Measurements from ENCODE around the gene WASF2.
A peak's percentile ranks its signal among the peaks of the same experiment; 100 is the strongest.
"Not testable (repeated sequence)": the region's sequence is repeated elsewhere in the genome, so short reads cannot be mapped to it uniquely, and the experiment has no call there.

WASF2 gene

DNA sequence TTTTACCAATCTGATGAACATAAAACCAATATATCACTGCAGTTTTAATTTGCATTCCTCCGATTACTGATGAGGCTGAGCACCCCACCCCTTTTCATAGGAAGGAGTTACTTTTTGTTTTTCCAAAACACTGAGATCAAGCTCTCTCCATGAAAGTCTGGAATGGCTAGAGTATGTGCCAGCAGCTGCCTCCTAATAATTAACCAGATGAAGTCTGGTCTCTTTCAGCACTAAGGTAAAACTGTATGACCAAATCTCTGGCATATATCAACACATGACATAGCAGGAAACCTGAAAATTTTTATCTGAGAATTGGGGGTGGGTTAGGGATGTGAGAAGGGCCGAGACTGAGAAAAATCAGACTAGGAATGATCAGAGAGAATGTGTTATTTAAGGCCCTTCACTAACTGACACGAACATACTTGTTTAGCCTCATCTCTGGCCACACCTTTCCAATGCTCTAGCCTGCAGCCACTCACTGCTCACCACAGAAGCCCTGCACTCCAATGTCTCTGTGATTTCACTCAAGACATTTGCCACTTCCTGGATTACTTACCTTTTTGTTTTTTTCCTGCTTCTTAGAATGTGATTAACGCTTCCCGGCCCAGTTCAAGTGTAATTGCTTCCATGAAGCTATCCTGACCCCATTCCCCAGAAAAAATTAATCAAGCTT lies 34.7 kb downstream of the WASF2 start:
- peak; percentile 12 for DNase-seq

DNA sequence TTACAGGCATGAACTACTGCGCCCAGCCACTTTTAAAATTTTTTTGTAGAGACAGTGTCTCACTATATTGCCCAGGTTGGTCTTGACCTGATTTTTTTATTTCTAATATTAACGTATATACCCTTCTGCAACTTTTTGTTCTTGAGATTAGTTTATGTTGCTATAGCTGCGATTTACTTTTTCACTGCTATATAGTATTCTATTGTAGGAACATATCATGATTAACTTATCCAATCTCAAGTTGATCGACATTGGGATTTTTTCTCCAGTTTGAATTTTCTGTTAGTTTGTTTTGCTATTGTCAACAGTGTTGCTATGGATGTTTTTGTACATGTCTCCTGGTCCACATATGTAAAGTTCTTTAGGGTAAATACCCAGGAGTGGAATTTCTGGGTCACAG lies 35.4 kb downstream of the WASF2 start:
- no peak for DNase-seq

DNA sequence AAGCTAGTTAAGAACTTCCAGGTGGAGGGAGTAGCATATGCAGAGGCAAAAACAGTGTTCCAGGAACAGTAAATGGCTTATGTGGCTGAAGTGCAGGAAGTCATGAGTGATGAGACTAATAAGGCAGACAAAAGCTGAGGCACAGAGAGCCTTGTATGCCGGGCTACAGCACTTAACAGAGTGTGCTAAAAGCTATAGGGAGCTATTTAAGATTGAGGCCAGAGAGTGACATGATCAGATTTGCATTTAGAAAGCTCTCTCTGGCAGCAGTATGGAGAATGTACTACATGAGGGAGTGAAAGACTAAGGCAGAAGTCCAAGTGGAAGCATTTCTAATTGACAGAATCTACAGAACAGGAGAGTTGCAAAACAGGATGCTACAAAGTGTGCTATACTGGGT lies 38.6 kb downstream of the WASF2 start:
- no peak for DNase-seq

DNA sequence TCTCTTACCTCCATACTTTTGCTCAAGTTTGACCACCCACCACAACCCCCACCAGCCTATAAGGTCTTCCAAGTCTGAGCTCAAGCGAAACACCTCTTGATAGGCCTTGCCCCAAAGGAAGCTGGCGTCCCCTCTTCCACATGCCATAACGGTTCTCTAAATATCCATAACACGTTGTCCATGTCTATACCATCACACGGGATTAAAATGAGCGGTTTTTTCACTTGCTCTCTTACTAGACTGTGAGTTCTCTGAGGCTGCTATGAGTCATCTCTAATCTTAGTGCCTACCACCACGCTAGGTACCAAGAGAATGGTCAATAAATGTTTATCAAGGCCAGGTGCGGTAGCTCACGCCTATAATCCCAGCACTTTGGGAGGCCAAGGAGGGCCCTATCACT lies 41.0 kb downstream of the WASF2 start:
- no peak for DNase-seq

DNA sequence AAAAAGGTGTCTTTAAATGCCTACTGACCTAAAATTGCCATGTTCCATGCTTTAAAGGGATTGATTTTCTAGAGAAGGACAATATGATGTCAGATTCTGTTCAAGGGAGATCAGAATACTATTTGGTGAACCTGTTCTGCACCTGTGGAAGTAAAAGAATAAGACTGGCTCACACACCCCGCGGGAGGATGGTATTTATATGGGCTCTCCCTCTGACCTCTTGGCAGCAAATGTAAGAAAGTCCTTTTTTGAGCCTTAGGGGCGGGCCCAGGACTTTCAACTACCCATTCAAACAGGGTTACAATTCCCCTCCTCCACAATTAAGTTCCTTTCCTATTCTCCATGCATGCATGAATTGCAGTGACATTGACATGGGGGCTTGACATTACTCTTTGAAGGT lies 42.1 kb downstream of the WASF2 start:
- no peak for DNase-seq

DNA sequence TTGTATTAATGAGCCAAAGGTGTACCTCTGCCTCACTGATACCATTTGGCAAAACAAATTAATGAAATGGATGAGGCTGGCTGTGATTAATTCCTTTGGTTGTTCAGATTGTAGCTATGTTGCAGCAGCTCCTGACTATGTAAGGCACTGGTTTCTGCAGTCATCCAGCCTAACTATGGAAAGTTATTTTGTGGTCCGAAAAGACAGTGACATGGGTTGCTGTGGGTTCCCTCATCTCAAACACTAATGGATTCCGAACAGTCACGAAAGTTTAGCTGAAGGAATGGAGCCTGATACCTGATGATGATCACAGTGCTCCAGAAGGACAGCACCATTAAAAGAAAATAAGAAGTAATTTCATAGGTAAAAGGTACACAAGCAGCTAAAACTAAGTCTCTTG lies 42.6 kb downstream of the WASF2 start:
- no peak for DNase-seq

DNA sequence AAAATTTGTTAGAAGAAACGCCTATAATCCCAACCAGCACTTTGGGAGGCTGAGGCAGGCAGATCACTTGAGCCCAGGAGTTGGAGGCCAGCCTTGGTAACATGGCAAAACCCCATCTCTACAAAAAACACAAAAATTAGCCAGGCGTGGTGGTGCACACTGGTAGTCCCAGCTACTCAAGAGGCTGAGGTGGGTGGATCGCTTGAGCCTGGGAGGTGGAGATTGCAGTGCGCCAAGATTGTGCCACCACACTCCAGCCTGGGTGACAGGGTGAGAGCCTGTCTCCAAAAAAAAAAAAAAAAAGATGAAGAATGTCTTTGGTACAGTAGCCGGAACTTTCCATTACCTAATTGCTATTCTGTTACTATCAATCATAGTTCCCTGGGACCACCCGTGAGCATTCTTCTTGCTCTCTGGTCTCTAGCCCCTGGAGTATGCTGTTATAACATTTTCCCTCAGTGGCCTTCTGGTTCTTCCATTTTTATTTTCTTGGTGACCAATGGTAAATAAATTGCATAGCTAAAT lies 43.4 kb downstream of the WASF2 start:
- DNase-seq, result no peak

DNA sequence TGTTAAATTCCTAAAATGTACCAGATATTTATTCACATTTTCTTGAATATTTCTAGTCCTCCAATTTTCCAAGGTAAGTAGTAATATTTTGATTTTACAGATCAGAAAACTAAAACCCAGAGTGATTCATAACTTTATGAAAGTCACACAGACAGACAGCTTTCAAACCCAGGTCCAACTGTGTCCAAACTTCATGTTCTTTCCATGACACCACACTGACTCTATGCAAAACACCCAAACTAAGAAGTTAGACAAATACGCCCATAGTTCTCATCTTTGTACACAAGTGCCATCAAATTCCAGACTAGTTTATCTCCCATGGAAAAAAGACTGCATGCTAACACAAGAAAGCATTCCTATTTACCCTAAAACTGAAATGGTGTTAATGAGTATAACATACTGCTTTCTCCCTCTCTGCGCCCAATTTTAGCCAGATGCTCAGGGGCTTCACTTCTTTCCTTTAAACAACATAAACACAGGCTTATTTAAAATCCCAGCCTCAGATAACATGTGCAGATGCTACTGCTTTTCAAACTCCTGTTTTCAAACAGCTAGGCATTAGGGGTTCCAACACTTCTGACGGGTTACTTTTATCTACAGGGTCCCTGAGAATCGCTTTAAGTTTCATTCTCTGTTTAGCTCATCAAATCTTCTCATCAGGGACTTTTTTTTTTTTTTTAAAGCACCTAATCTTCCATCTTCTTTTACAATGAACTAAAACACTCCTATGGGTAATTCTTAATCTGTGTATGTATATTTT lies 44.6 kb downstream of the WASF2 start:
- no peak for DNase-seq

DNA sequence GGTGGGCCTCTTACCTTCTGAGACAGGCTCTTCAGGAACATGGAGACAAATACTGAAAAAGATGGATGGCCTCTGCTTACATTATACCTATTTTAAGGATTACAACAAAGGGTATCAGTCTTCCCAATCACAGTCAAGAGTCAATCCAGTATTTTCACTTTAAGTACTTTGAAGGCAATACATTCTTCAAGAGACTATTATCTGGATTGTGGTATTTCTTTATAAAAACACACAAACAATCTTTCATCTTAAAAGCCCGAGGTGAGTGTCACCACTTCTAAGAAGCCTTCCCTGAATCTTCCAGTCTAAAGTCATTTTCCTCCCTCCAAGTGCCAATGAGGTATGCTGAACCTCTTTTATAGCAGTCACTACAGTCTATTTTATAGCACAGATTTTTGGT lies 45.3 kb downstream of the WASF2 start:
- no peak for DNase-seq

DNA sequence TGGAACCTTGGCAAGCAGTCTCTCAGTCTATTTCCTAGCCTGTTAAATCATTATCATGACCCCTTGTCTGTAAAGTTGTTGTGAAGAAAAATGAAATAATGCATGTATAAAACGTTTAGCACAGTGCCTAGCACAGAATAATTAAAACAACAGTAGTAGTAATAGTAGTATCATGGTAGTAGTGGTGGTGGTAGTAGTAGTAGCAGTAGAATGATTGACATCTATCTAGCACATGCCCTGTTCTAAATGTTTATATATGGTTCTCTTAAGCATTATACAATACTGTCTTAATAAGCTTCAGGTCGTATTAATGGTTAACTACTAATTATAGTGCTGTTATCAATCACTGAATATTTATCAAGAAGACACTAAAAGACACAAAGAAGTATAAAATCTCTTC lies 50.8 kb downstream of the WASF2 start:
- DNase-seq, result no peak

DNA sequence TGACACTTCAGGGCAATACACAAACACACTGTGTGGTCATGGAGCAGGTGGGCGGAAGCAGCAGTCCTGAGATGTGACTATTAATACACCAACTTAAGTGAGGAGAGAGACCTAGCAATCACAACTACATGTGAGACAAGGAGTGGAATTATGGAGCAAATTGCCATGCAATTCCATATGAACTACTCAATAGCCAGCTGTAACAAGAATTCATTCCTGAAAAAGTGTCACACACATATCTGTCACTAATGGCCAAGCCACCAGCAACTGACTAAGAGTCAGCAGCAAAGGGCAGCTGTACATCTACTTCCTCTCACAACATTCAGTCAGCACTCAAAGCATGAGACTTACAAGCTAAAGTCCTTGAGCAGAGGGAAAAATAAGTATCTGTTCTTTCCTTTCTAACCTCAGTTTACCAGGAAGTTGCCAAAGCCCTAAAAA lies 51.3 kb downstream of the WASF2 start:
- DNase-seq, result no peak

DNA sequence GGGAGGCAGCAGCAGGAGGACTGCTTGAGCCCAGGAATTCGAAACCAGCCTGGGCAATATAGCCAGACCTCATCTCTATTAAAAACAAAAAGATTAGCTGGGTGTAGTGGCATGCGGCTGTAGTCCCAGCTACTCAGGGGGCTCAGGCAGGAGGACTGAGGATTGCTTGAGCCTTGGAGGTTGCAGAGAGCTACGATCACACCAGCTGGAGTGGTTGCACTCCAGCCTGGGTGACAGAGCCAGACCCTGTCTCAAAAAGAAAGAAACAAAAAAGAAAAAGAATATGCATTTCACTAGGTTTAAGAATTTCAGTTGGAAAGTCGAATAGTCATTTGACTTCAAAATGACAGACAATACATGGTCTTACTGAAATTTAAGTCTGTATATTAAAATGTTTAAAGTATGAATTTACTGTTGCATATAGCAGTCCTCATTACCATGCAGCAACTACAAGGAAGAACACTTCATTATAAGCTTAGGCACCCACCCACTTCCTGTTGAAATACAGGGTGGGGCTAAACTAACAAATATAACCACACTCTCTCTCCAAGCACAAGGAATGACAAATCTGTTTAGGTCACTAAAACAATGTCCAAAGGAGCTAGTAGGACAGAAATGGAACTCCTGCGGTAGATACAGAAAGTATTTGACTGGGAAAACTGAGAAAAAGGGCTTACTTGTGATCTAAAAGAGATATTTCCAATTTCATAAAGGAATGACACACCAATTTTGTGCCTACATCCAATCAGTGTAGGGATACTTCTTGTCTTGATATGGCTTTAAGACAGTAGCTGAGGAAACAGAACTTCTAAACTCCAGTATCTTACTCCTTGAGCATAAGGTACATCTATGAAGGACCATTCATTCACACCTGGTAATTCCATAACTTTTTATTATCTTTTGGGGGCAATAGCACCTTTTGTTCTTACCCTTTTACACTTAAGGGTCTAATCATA lies 53.5 kb downstream of the WASF2 start:
- no peak for DNase-seq

DNA sequence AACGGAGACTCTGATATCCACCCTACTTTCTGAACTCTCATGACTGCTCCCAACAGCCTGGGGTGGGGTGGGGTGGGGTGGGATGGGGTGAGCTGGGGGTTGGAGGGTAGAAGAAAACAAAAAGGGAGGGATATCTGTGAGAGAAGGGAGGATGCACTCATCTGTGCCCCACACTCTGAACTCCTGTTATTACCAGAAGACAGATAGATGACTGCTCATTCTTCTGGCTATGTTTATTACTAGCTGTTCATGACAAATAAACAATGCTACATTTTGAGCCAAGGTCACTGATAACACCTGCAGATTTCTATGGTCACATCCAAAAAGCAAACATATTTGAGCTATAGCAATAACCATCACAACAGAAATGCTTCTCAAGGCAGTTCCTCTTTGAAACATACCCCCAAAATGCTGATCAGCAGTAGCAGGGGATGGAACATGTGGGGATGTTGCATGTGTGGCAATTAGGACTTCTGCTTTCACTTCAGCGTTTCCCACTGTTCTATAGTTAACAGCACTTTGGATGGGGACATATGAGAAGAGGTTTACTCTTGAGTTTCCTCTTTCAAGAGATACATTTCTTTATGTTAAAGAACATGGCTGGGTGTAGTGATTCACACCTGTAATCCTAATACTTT lies 54.3 kb downstream of the WASF2 start:
- no peak for DNase-seq

DNA sequence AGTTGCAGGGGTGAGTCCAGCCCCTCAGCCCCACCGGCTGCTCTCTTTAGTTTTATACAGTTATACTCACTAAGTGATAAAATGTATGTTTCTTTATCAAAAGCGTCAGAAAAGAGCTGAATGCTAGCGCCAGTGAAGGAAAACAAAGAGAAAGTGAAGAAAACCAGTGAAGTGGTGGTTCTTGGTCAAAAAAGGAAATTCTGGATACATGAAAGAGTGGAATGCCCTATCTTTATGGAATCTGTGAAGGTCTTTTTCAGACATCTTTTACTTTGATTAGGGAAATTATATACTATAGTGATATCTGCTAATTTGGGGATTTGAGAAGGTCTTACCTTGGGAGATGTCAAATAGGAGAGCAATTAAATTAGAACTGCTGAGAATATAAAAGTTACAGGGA lies 56.3 kb downstream of the WASF2 start:
- no peak for DNase-seq

DNA sequence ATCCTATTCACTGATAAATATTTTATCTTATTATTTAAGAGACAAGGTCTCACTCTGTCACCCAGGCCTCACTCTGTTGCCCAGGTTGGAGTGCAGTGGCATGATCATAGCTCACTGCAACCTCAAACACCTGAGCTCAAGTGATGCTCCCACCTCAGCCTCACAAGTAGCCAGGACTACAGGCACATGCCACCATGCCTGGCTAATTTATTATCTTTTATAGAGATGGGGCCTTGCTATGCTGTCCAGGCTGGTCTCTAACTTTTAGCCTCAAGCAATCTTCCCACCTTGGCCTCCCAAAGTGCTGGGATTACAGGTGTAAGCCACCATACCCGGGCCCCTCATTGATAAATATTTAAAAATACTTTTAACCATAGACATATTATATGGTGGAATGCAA lies 57.2 kb downstream of the WASF2 start:
- DNase-seq, result not testable (repeated sequence)

DNA sequence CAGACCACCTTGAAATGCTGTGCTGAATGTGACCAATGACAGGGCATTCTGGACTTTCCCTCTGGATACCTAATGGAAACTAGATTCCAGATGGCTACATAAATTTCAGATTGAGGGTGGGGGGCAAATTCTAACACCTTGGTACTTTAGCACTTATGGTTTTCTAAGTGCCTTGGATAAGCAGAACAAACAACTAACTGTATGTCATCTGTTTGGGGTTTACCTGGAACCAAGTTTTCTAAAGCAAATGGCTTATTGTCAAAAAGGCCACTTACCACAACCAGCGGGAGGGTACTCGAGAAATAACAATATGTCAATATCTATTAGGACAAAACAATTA lies 58.4 kb downstream of the WASF2 start:
- DNase-seq, result no peak

DNA sequence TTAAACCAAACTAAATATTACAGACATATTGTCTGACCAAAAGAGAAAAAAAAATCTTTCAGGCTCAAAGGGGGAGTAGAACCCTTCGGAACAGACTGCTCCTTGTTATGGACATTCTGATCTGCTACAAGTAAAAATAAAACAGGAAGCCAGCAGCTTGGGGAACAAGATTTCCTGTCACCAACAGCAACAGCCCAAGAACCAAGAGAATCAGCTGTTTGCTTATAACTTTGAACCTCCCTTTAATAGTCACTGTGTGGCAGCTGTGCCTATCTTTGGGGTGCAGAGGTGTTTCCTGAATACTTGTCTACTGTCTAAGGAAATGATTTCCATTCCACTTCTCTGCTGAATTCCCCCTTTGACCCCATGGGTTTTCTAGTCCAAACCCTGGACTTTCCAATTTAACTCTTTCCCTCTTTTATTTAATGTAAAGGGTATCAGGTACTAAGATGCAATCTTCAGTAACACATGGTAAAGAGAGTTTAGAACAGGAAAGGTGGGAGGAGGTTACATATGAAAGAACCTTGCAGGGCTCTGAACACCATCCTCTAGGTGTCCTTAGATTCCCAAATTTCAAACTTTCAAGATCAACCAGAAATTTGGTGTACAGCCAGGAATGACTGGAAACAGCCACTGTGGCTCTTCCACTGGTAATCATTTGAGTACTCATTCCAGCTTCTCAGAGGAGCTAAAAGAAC lies 58.9 kb downstream of the WASF2 start:
- no peak for DNase-seq

DNA sequence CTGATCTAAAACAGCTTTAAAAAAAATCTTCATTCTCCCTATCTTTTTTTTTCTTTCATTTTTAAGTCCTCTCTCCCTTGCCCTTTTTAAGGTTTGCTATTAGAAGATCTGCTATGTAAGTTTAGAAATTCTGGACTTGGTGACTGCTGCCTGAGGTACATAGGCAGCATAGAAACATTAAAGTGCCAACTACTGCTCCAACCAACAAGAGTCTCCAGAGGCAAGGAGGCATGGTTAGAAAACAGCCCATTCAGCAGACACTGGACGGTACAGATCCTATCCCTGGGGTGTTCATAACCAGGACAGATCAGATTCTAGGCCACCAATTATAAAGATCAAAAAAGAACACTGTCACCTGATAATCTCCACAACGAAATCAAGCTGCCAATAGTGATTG lies 60.9 kb downstream of the WASF2 start:
- no peak for DNase-seq

DNA sequence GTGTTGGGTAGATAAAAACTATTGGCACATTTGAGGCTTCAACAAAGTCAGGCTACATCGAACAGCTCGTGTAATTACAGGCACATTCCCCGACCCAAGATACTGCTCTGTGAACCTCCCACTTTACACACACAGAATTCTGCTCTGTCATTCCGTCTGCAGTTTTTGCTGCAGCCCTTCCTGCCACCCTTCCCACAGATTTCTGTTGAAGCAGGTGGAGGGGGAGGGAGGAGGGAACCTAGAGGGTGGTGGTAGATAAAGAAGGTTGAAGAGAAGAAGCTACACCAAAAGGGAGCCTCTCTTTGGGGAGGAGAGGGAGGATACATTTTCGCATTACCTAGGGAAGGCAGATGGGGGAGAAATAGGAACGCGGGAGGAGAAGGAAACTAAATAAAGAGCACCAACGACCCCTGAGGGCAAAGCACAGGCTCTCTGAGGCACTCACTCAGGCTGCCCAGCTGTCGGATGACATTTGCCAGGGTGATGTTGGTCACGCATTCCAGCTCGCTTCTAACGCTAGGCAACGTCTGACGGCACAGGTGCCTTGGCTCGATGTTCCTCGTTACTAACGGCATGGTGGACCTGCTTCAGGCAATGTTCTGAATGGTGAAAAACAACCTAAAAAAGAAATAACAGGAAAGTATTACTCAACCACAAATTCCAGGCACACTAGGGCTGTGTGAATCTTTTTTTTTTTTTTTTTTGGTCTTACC lies 61.5 kb downstream of the WASF2 start:
- peak; percentile 40 for DNase-seq

DNA sequence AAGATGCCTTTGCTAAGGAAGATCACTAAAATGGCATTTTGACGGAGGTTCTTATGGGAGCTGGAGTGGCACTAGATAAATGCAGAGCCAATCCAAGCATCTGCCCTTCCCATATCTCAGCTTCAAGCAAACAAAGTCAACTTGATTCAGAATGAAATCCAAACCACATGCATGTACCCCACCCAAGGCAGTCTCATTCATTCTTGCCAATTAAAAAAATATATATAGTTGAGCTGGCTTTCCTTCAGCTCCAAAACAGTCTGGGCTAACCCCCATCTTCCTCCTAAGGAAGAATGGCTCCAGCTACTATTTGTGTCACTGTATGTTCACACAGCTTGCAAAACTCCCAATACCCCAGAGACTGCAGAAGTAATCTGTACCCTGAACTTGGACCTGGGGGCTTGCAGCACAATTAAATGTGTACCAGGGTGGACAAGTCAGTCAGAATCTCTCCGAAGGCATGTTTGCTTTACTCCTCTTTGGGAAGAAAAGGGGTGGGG lies 62.1 kb downstream of the WASF2 start:
- no peak for DNase-seq

DNA sequence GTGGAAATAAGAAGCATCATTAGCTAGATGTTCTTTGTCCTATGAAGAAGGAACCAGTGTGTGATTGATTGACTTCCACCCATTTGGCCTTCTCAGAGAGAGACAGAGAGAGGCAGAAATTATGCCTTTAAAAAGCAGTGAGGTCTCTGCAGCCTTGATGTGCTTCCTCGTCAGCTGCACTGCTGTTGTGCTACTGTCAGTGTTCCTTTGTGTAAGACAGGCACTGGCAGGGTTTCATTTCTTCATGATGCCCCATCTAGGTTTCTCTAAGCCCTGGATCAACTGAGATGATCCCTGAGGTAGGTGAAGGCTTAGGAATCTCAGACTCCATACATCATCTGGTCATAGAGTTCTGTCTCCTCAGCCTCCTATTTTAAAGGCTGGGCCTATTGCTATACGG lies 62.6 kb downstream of the WASF2 start:
- DNase-seq, result no peak

All from right kidney (tissue), 1 donor.